ENCODE data around the gene RNF138. TPM values are rescaled to one million over a fixed set of nuclear protein-coding genes. Genes with fewer than 3 reads are reported as not detected.
"Not testable (repeated sequence)": the region's sequence is repeated elsewhere in the genome, so short reads cannot be mapped to it uniquely, and the experiment has no call there.

Gene RNF138
- total RNA-seq, 2 experiments from 2014 or later = 95.9 to 107 TPM

DNA sequence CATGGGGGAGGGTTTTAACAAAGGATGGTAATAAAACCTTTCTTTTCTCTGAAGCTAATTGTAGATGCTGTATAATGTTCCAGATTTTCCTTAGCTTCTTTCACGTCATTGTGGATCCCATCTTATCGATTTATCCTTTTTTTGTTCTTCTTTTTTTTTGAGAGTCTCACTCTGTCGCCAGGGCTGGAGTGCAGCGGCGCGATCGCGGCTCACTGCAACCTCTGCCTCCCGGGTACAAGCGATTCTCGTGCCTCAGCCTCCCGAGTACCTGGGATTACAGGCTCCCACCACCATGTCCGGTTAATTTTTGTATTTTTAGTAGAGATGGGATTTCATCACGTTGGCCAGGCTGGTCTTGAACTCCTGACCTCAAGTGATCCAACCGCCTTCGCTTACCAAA, 843 bp upstream of the RNF138 start:
- Mint-ChIP-seq H3K4me1 (peaks cover 33% of the 10 kb centered on the region), H3K36me3 (peaks cover 26% of the 10 kb centered on the region), H3K4me3 (peak overlapping the region; percentile 29)
- DNase-seq, H3K27me3 Mint-ChIP-seq, H3K27ac Mint-ChIP-seq, H3K9me3 Mint-ChIP-seq: not testable (repeated sequence)

DNA sequence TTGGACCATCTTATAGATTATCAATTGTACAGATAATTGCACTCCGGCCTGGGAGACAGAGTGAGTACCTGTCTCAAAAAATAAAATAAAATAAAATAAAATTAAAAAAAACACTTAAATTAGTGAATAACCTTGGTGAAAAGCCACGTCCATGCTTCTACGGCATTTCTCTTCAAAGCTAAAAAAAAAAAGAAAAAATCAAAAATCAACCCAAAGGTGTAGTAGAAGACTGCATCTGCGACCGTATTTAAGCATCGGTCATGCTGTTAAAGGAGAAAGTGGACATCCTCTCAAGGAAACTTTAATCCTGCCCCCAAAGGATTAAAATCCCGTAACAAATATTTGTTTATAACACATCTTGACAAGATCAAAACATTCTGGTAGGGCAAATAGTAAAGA, 350 bp upstream of the RNF138 start:
- no peaks in the 10 kb centered on the region for H3K9me3 Mint-ChIP-seq
- no peak for DNase-seq
- peak overlapping the region; percentile 81 for H3K4me3 Mint-ChIP-seq
- H3K36me3 Mint-ChIP-seq = peaks cover 30% of the 10 kb centered on the region
- no peaks in the 10 kb centered on the region for H3K27me3 Mint-ChIP-seq
- peak overlapping the region; percentile 97 for H3K27ac Mint-ChIP-seq
- H3K4me1 Mint-ChIP-seq = peaks cover 37% of the 10 kb centered on the region

DNA sequence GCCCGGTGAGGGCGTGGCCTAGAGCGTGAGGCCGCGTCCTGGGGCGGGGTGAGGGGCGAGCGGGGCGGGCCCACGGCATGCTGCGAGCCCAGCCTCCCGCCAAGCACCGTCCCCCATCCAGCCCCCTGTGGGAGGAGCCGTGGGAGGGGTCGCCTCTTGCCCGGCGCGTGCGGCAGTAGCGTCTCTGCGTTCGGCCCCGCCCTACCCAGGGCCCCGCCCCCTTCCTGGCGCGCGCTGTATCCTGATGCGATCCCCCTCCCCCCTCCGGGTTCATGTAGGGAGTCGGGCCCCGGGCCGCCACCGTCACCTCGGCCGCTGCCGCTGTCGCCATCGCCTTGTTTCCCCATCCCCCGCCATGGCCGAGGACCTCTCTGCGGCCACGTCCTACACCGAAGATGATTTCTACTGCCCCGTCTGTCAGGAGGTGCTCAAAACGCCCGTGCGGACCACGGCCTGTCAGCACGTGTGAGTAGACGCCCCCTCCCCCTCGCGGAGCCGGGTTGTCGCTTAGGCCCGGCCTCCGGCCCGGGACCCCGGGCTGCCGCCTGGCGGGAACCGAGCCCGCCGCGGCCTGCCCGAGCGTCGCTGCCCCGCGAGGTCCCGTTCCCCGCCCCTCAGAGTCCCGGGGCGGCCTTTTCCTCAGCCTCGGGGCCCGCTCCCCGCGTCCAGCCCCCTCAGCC, 888 bp downstream of the RNF138 start:
- H3K27me3 Mint-ChIP-seq = no peaks in the 10 kb centered on the region
- no peaks in the 10 kb centered on the region for H3K9me3 Mint-ChIP-seq
- peak overlapping the region; percentile 98 for H3K27ac Mint-ChIP-seq
- peak; percentile 100 for DNase-seq
- H3K4me3 Mint-ChIP-seq = peak overlapping the region; percentile 98
- peaks cover 38% of the 10 kb centered on the region for H3K4me1 Mint-ChIP-seq
- peaks cover 32% of the 10 kb centered on the region for H3K36me3 Mint-ChIP-seq

DNA sequence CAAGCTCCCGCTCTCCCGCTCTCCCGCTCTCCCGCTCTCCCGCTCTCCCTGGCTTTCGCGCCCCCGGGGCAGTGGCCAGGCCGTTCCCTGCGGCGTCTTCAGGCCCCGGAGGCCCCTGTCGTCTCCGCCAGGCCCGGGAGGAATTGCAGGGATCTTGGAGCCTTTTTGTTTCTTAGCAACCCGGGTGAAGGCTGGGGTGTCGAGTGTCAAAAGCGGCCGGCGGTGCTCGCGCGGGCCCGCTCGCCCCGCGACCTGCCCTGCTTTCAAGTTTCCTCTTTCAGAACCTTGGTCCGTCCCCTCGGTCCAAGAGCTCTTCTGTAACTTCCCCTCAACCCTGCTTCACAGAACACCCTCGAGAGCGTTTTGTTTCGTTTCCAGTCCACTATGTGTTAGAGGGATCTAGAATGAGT, 1.4 kb downstream of the RNF138 start:
- H3K4me3 Mint-ChIP-seq = peak overlapping the region; percentile 98
- H3K27me3 Mint-ChIP-seq = no peaks in the 10 kb centered on the region
- no peaks in the 10 kb centered on the region for H3K9me3 Mint-ChIP-seq
- DNase-seq = no peak
- H3K36me3 Mint-ChIP-seq = peaks cover 32% of the 10 kb centered on the region
- peaks cover 36% of the 10 kb centered on the region for H3K4me1 Mint-ChIP-seq
- H3K27ac Mint-ChIP-seq = peak overlapping the region; percentile 95

DNA sequence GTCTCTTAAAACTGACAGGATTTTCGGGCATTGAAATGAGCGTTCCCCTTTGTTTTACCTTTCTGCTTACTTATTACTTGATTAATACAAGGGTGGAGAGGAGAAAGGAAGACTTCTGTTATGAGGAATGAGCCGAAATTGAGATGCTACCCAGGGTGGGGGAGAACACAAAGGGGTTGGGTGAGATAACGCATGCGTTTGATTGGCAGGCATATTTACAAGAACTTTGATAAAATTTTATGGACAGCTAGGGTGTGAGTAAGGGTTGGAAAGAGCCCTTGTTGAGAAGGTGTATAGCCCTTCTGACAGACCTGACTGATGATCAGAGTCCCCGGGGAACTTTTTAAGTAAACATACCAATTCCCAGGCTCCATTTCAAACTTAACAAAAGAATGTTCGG, 1.8 kb downstream of the RNF138 start:
- Mint-ChIP-seq H3K4me1 (peaks cover 36% of the 10 kb centered on the region), H3K27me3 (no peaks in the 10 kb centered on the region), H3K9me3 (no peaks in the 10 kb centered on the region), H3K4me3 (peak overlapping the region; percentile 98), H3K36me3 (peaks cover 32% of the 10 kb centered on the region), H3K27ac (peak overlapping the region; percentile 95)
- DNase-seq = no peak

DNA sequence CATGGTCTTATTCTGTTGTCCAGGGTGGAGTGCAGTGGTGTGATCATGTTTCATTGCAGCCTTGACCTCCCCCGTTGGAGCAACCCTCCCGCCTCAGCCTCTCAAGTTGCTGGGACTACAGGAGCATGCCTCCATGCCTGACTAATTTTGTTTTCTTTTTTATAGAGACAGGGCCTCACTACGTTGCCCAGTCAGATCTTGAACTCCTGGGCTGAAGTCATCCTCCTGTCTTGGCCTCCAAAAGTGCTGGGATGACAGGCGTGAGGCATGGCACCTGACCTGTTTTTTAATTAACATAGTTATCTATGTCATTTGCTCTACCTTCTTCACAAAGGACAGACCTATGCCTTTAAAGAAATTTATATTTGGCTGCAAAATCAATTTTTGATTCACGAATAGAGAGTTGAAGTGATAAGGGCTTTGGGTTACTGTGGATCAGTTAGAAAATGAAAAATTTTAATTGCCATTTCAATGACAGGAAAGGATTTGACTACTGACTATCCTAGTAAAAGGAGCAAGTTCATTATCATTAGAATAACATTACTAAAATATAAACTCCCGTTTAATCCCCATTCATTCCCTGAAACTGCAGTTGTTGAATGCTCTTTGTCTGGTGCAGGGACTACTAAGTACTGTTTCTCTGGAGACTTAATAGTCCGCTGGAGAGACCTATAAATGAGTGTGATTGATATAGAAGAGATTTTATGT, 3.7 kb downstream of the RNF138 start:
- H3K4me1 Mint-ChIP-seq = peaks cover 48% of the 10 kb centered on the region
- H3K27ac Mint-ChIP-seq = peak overlapping the region; percentile 64
- H3K27me3 Mint-ChIP-seq = no peaks in the 10 kb centered on the region
- no peak for DNase-seq
- peaks cover 42% of the 10 kb centered on the region for H3K36me3 Mint-ChIP-seq
- peak overlapping the region; percentile 98 for H3K4me3 Mint-ChIP-seq
- no peaks in the 10 kb centered on the region for H3K9me3 Mint-ChIP-seq

DNA sequence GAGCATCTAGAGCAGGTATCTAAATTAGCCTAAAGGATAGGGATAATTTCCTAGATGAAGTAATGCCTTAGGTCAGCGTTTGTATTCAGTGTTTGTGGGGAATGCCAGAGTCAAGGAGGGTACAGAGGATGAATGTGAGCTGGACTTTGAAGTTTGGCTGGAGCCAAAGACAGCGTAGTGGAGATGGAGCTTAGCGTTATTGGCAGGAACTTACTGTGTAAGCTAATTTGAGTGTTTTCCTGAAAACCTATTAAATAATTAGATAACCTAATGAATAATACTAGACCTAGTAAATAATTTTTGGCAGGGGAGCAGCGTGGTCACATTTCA, 4.2 kb downstream of the RNF138 start:
- Mint-ChIP-seq H3K27me3 (no peaks in the 10 kb centered on the region), H3K4me1 (peaks cover 51% of the 10 kb centered on the region), H3K27ac (peak overlapping the region; percentile 68), H3K4me3 (peak overlapping the region; percentile 98), H3K36me3 (peaks cover 44% of the 10 kb centered on the region), H3K9me3 (no peaks in the 10 kb centered on the region)
- no peak for DNase-seq

DNA sequence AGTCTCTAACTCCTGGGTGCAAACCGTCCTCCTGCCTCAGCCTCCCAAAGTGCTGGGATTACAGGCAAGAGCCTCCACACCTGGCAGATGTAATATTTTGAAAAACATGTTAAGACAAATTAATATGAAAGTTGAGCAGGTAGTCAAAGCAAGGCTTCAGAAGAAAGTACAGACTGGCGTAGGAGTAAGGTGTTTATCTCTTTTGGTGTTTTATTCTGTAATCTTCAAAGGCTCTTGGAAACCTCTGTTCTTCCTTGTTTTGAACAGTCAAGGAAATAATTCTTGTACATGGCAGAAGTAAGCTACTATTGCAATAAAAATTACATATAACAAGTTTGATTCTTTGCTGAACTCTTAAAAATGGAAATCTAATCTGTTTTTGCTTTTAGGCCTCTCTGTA, 5.3 kb downstream of the RNF138 start:
- H3K4me1 Mint-ChIP-seq = peaks cover 54% of the 10 kb centered on the region
- no peaks in the 10 kb centered on the region for H3K9me3 Mint-ChIP-seq
- H3K27me3 Mint-ChIP-seq = no peaks in the 10 kb centered on the region
- DNase-seq = no peak
- peak overlapping the region; percentile 76 for H3K27ac Mint-ChIP-seq
- H3K4me3 Mint-ChIP-seq = peak overlapping the region; percentile 48
- H3K36me3 Mint-ChIP-seq = peaks cover 49% of the 10 kb centered on the region

DNA sequence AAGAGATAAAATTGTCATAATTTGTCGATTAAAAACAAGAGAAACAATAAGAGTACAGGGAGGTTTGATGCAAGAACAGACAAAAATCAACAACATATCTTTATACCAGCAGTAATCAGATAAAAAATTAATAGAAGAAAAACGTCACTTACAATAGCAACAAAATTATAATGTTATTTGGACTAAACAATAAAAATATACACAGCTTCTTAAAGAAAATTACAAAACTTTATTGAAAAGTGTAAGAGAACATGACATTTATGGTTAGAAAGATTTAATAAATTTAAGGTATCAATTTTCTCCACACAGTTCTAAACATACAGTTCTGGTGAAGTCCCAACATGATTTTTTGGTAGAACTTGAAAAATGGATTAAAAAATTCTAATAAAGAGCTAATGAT, 12.8 kb downstream of the RNF138 start:
- DNase-seq = no peak
- peaks cover 1% of the 10 kb centered on the region for H3K9me3 Mint-ChIP-seq
- peaks cover 51% of the 10 kb centered on the region for H3K36me3 Mint-ChIP-seq
- peaks cover 43% of the 10 kb centered on the region for H3K4me1 Mint-ChIP-seq
- no peak overlapping the region for H3K4me3 Mint-ChIP-seq
- no peak overlapping the region for H3K27ac Mint-ChIP-seq
- H3K27me3 Mint-ChIP-seq = no peaks in the 10 kb centered on the region

DNA sequence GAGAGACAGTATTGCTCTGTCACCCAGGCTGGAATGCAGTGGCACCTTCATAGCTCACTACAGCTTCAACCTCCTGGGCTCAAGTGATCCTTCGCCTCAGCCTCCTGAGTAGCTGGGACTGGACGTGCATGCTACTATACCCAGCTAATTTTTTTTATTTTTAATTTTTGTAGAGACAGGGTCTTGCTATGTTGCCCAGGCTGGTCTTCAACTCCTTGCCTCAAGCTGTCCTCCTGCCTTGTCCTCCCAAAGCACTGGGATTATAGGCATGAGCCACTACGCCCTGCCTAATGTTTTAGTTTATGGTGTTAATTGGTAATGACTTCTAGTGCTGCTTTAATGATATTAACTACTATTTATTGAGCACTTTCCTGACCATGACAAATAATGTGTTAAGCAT, 18.3 kb downstream of the RNF138 start:
- Mint-ChIP-seq H3K27me3 (no peaks in the 10 kb centered on the region), H3K4me1 (peaks cover 55% of the 10 kb centered on the region), H3K9me3 (peaks cover 1% of the 10 kb centered on the region), H3K4me3 (no peak overlapping the region), H3K27ac (no peak overlapping the region), H3K36me3 (peaks cover 37% of the 10 kb centered on the region)
- DNase-seq = no peak

DNA sequence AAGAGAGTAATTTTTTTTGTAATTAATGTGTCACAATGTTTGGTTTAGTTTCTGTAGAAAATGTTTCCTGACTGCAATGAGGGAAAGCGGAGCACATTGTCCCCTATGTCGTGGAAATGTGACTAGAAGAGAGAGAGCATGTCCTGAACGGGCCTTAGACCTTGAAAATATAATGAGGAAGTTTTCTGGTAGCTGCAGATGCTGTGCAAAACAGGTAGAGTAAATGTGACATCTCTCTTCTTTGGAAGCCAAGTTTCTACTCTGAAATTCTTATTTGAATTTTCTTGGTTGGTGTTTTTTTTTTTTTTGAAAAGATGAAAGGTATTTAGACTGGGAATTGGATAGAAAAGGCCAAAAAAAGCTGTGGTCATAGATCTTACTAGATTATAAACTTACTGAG, 20.0 kb downstream of the RNF138 start:
- DNase-seq = no peak
- peaks cover 1% of the 10 kb centered on the region for H3K9me3 Mint-ChIP-seq
- H3K4me3 Mint-ChIP-seq = no peak overlapping the region
- H3K36me3 Mint-ChIP-seq = peaks cover 32% of the 10 kb centered on the region
- no peak overlapping the region for H3K27ac Mint-ChIP-seq
- H3K27me3 Mint-ChIP-seq = no peaks in the 10 kb centered on the region
- H3K4me1 Mint-ChIP-seq = peaks cover 42% of the 10 kb centered on the region

DNA sequence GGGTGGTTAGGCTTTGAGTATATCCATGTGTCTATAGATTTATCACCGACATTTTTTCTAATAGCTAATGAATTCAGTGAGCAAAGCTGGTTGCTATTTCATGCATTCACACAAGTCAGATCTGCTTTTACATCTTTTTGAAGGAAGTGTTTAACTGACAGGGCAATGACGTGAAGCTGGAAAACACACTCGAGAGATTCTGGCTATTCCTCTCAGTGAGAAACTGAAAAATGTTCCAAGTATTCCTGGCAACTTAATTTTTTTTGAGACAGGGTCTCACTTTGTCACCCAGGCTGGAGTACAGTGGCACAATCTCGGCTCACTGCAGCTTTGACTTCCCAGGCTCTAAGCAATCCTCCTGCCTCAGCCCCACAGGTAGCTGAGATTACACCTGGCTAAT, 21.2 kb downstream of the RNF138 start:
- Mint-ChIP-seq H3K27me3 (no peaks in the 10 kb centered on the region), H3K9me3 (no peaks in the 10 kb centered on the region), H3K4me1 (peaks cover 46% of the 10 kb centered on the region), H3K27ac (no peak overlapping the region), H3K4me3 (no peak overlapping the region), H3K36me3 (peaks cover 34% of the 10 kb centered on the region)
- DNase-seq = no peak

DNA sequence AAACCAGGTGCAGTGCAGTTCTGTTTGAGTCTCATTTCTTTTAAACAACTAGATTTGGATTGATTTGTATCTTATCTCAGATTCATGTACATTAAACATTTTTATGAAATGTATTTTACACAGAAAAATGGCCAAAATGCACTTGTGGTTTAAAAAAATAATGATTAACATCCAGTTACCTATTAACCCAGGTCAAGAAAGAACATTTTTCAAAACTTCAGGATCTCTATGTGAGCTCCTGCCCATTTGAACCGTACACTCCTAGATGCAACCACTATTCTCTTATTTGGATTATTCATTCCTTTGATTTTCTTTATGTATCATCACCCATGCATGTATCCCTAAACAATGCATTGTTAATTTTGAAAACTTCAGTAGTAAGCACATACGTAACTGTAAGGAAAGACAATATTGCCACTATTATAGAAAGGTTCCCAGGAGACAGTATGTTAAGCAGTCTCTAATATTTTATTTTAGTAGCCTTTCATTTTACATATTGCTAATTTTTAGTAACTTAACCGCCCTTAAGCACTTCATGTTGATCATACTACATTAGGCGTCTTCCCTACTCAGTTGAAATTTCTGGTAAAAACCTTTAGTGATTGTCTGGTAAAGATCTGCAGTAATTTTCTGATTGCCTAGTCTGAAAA, 22.7 kb downstream of the RNF138 start:
- Mint-ChIP-seq H3K36me3 (peaks cover 29% of the 10 kb centered on the region), H3K27ac (no peak overlapping the region)
- no peak for DNase-seq

DNA sequence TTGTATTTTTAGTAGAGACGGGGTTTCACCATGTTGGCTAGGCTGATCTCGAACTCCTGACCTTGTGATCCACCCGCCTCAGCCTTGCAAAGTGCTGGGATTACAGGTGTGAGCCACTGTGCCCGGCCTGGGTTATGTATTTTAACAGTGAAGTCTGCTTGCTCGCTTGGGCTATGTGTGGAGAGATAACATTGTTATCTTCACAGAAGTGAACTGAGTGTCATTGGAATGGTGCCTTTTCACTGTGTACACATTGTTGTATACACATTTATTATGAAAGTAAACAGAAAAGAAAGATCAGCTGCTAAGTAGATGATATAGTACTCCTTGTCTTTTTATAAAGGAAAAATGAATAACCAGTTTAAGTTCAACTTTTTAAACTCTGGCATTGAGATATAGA, 30.4 kb downstream of the RNF138 start:
- no peak overlapping the region for H3K27ac Mint-ChIP-seq
- no peaks in the 10 kb centered on the region for H3K9me3 Mint-ChIP-seq
- DNase-seq = no peak
- H3K4me1 Mint-ChIP-seq = peaks cover 16% of the 10 kb centered on the region
- H3K27me3 Mint-ChIP-seq = no peaks in the 10 kb centered on the region
- peaks cover 27% of the 10 kb centered on the region for H3K36me3 Mint-ChIP-seq
- H3K4me3 Mint-ChIP-seq = no peak overlapping the region

More for the DNA sequence above, 22.7 kb downstream of the RNF138 start:
- H3K27me3 Mint-ChIP-seq = no peaks in the 10 kb centered on the region
- no peak overlapping the region for H3K4me3 Mint-ChIP-seq
- H3K4me1 Mint-ChIP-seq = peaks cover 38% of the 10 kb centered on the region
- no peaks in the 10 kb centered on the region for H3K9me3 Mint-ChIP-seq

DNA sequence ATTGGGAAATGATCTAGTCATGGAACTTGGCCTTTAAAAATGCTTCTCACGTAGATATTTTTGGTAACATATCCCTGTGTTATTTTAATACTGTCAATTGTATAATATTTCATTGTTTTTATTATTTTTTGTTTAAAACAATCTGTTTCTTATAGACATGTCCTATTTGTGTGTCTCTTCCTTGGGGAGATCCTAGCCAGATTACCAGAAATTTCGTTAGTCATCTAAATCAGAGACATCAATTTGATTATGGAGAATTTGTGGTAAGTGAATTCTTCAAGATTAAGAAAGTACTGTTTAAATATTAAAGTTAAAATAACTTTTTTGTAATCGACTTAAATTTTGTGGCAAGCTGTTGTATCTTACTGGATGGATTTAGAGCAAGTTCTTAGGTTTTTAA, 34.9 kb downstream of the RNF138 start:
- H3K4me3 Mint-ChIP-seq = no peak overlapping the region
- no peak for DNase-seq
- peaks cover 9% of the 10 kb centered on the region for H3K4me1 Mint-ChIP-seq
- no peaks in the 10 kb centered on the region for H3K9me3 Mint-ChIP-seq
- no peaks in the 10 kb centered on the region for H3K27me3 Mint-ChIP-seq
- peaks cover 27% of the 10 kb centered on the region for H3K36me3 Mint-ChIP-seq
- H3K27ac Mint-ChIP-seq = no peak overlapping the region
